Colonic mucosa (tissue), 4 donors: ENCODE results near the gene FAM47E. TPM values are rescaled to one million over a fixed set of nuclear protein-coding genes. Genes with fewer than 3 reads are reported as not detected.

Experiments
- DNase-seq: peaks from one replicate; pipeline ENCODE4 v3.0.0-alpha.2; 2020
- H3K27ac ChIP-seq: fragments of 200-600 bp; one replicate; pipeline ENCODE4 v1.8.0; 2021
- H3K27me3 ChIP-seq: fragments of 200-600 bp; one replicate; pipeline ENCODE4 v1.8.0; 2021
- H3K36me3 ChIP-seq: fragments of 200-600 bp; one replicate; pipeline ENCODE4 v1.8.0; 2021
- H3K4me1 ChIP-seq: fragments of 200-600 bp; one replicate; pipeline ENCODE4 v1.8.0; 2021; ENCODE audit warnings: mild to moderate bottlenecking
- H3K4me3 ChIP-seq: fragments of 200-600 bp; one replicate; pipeline ENCODE4 v1.8.0; 2021
- H3K9ac ChIP-seq, 2 donors: one replicate each; pipeline ENCODE4 v1.7.0; 2013; ENCODE audit warnings: control low read depth in 2 of 2, low read depth in 2 of 2, low read length in 2 of 2
- H3K9me3 ChIP-seq: fragments of 200-600 bp; one replicate; pipeline ENCODE4 v1.8.0; 2021
- intact Hi-C: fragments of 100-400 bp; cut with DNase I; formaldehyde crosslinking; loops from one replicate; pipeline ENCODE4 v1.14.1; 2022
- total RNA-seq, 2 donors: library from RNA; stranded (reverse); fragmentation: NEBNext Ultra II Directional in 1 of 2; extraction: Animal tissue kit (Norgen Biotek cat#: 25700) in 1 of 2; gene quantifications; one replicate each; pipeline ENCODE4 v1.2.1, GENCODE V29; 2021
- TF ChIP-seq, protein P1 (sequence below): fragments of 200-600 bp; IDR thresholded peaks from one replicate; pipeline ENCODE4 v1.8.0; 2022; ENCODE audit warnings: antibody characterized with exemption, mild to moderate bottlenecking
- donor health status: healthy.
- donor health status: DM: no; HTN: no; CAD: no.
- donor health status: DM: no; HTN: no; CAD: no.

Gene FAM47E
- 1 to 10 TPM; 3.9 to 4.8 TPM for total RNA-seq

GRCh38 chr4:76251441-76252270, at the start of gene FAM47E:
Gene FAM47E, plus strand, starts transcription at chr4:76251721. Its CDS starts 26 bp downstream, at chr4:76251747.
- H3K36me3 ChIP-seq, result no peaks in the 10 kb centered on the region
- H3K9me3 ChIP-seq, result no peaks in the 10 kb centered on the region
- peak; percentile 76 for DNase-seq
- peak within 1 kb of the TSS; percentile 27 for H3K27ac ChIP-seq
- no peaks in the 10 kb centered on the region for H3K4me1 ChIP-seq
- no peaks in the 10 kb centered on the region for H3K27me3 ChIP-seq
- TF ChIP-seq, protein P1, sequence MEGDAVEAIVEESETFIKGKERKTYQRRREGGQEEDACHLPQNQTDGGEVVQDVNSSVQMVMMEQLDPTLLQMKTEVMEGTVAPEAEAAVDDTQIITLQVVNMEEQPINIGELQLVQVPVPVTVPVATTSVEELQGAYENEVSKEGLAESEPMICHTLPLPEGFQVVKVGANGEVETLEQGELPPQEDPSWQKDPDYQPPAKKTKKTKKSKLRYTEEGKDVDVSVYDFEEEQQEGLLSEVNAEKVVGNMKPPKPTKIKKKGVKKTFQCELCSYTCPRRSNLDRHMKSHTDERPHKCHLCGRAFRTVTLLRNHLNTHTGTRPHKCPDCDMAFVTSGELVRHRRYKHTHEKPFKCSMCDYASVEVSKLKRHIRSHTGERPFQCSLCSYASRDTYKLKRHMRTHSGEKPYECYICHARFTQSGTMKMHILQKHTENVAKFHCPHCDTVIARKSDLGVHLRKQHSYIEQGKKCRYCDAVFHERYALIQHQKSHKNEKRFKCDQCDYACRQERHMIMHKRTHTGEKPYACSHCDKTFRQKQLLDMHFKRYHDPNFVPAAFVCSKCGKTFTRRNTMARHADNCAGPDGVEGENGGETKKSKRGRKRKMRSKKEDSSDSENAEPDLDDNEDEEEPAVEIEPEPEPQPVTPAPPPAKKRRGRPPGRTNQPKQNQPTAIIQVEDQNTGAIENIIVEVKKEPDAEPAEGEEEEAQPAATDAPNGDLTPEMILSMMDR, result peak; percentile 40
- intact Hi-C loops, result loop anchor here (5.0 kb wide), 2 partner anchors 56 to 126 kb away; partner anchors contain the start of gene STBD1
- H3K4me3 ChIP-seq, result peak within 1 kb of the TSS; percentile 70
- H3K9ac ChIP-seq, result peak within 1 kb of the TSS; percentile 48 to 87

GRCh38 chr4:76203541-76203940, 48.0 kb upstream of the FAM47E start:
- no peaks in the 10 kb centered on the region for H3K27me3 ChIP-seq
- H3K27ac ChIP-seq, result no peak overlapping the region
- H3K4me3 ChIP-seq, result no peak overlapping the region
- H3K36me3 ChIP-seq, result no peaks in the 10 kb centered on the region
- peaks cover 43% of the 10 kb centered on the region for H3K4me1 ChIP-seq
- H3K9me3 ChIP-seq, result no peaks in the 10 kb centered on the region
- H3K9ac ChIP-seq, result no peak overlapping the region
- TF ChIP-seq, protein P1, result no peak
- peak; percentile 15 for DNase-seq
- intact Hi-C loops, result no loop called here

DNA sequence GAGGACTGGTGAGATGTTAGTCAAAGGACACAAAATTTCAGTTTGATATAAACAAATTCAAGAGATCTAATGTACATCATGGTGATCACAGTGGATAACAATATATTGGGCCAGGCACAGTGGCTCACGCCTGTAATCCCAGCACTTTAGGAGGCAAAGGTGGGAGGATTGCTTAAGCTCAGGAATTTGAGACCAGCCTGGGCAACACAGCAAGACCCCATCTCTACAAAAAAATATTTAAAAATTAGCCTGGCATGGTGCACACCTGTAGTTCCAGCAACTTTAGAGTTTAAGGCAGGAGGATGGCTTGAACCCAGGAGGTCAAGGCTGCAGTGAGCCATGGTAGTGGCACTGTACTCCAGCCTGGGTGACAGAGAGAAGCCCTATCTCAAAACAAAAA, 46.6 kb upstream of the FAM47E start:
- Histone ChIP-seq H3K27ac (no peak overlapping the region), H3K4me1 (peaks cover 43% of the 10 kb centered on the region)

DNA sequence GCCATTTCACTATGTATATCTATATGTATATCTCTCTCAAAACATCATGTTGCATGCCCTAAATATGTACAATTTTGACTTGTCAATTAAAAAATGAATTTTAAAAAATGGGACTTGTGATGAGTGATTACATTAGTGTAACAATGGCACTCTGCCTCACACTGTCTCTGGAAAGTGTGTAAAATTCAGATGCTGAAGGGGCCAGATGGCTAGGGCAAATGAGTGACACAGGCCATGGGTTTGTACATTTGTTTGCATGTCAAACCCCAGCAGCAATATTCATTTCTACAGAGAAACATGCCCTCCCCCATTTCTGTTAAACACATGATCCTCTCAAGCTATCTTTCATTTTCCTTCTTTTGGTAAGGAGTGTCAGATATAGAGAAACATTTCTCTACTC, 46.0 kb upstream of the FAM47E start:
- Histone ChIP-seq H3K9ac (no peak overlapping the region), H3K27ac (no peak overlapping the region), H3K4me3 (no peak overlapping the region), H3K27me3 (no peaks in the 10 kb centered on the region), H3K4me1 (peaks cover 38% of the 10 kb centered on the region), H3K36me3 (no peaks in the 10 kb centered on the region), H3K9me3 (no peaks in the 10 kb centered on the region)
- DNase-seq, result peak; percentile 15
- TF ChIP-seq, protein P1, result no peak
- intact Hi-C loops, result no loop called here

More for the DNA sequence above, 46.6 kb upstream of the FAM47E start:
- intact Hi-C loops, result no loop called here
- Histone ChIP-seq H3K9ac (no peak overlapping the region), H3K36me3 (no peaks in the 10 kb centered on the region), H3K4me3 (no peak overlapping the region), H3K27me3 (no peaks in the 10 kb centered on the region), H3K9me3 (no peaks in the 10 kb centered on the region)
- peak; percentile 6 for DNase-seq
- TF ChIP-seq, protein P1, result no peak

GRCh38 chr4:76206222-76206942, 45.1 kb upstream of the FAM47E start:
- H3K27ac ChIP-seq, result peak overlapping the region; percentile 39
- intact Hi-C loops, result no loop called here
- TF ChIP-seq, protein P1, result no peak
- H3K9ac ChIP-seq, result no peak overlapping the region
- peak; percentile 16 for DNase-seq
- H3K4me1 ChIP-seq, result peaks cover 29% of the 10 kb centered on the region
- no peaks in the 10 kb centered on the region for H3K36me3 ChIP-seq
- no peaks in the 10 kb centered on the region for H3K9me3 ChIP-seq
- no peaks in the 10 kb centered on the region for H3K27me3 ChIP-seq
- H3K4me3 ChIP-seq, result no peak overlapping the region
